A172 (cell line): ENCODE results near the gene DMGDH. TPM values are rescaled to one million over a fixed set of nuclear protein-coding genes. Genes with fewer than 3 reads are reported as not detected.
"Not testable (repeated sequence)": the region's sequence is repeated elsewhere in the genome, so short reads cannot be mapped to it uniquely, and the experiment has no call there.

Experiments
- DNase-seq: peaks from one replicate; pipeline ENCODE4 v3.0.0-alpha.2; 2015; ENCODE audit warnings: low spot score
- total RNA-seq: library from RNA; depleted of rRNA; stranded (reverse); fragments of >200 nt; shearing (Covaris generic); gene quantifications from 2 replicates; pipeline ENCODE4 v1.2.3, GENCODE V29; 2014

The DMGDH gene
- total RNA-seq, 1 experiment from 2014 or later, result not detected

GRCh38 chr5:79011869-79012268, 57.6 kb downstream of the DMGDH start:
- no peak for DNase-seq

- no peak for DNase-seq
These were observed 58.1 kb downstream of the DMGDH start for GRCh38 chr5:79011219-79011836.

- no peak for DNase-seq
These were observed 61.1 kb downstream of the DMGDH start for GRCh38 chr5:79008362-79008761.

- DNase-seq, result no peak
These were observed 61.6 kb downstream of the DMGDH start for GRCh38 chr5:79007872-79008271.

- no peak for DNase-seq
These were observed 63.4 kb downstream of the DMGDH start for GRCh38 chr5:79005936-79006631.

GRCh38 chr5:79005151-79005550, 64.3 kb downstream of the DMGDH start:
- no peak for DNase-seq

GRCh38 chr5:79002374-79002773, 67.1 kb downstream of the DMGDH start:
- no peak for DNase-seq

- peak; percentile 9 for DNase-seq
These were observed 68.0 kb downstream of the DMGDH start for GRCh38 chr5:79001471-79001870.

- DNase-seq, result no peak
These were observed 72.4 kb downstream of the DMGDH start for GRCh38 chr5:78997090-78997489.

- DNase-seq, result no peak
These were observed 73.9 kb downstream of the DMGDH start for GRCh38 chr5:78995521-78996007.

- no peak for DNase-seq
These were observed 76.3 kb downstream of the DMGDH start for GRCh38 chr5:78993165-78993564.

GRCh38 chr5:78992146-78992545, 77.3 kb downstream of the DMGDH start:
- no peak for DNase-seq

GRCh38 chr5:78989080-78989479, 80.4 kb downstream of the DMGDH start:
- no peak for DNase-seq

GRCh38 chr5:78985725-78986223, 83.7 kb downstream of the DMGDH start:
- peak; percentile 65 for DNase-seq

GRCh38 chr5:78985116-78985724, 84.3 kb downstream of the DMGDH start, which contains the start of gene ARSB:
Gene ARSB, minus strand, starts transcription at chr5:78985310. Its CDS starts 62 bp downstream, at chr5:78985248.
- no peak for DNase-seq

GRCh38 chr5:78984439-78985115, 84.9 kb downstream of the DMGDH start:
- DNase-seq, result peak; percentile 68

- DNase-seq, result no peak
These were observed 85.7 kb downstream of the DMGDH start for GRCh38 chr5:78983601-78984438.

GRCh38 chr5:78983194-78983593, 86.3 kb downstream of the DMGDH start:
- DNase-seq, result not testable (repeated sequence)

GRCh38 chr5:78979909-78980308, 89.6 kb downstream of the DMGDH start:
- no peak for DNase-seq

- no peak for DNase-seq
These were observed 90.2 kb downstream of the DMGDH start for GRCh38 chr5:78979117-78979742.

- no peak for DNase-seq
These were observed 94.4 kb downstream of the DMGDH start for GRCh38 chr5:78975035-78975434.
